Type B pancreatic cell (in vitro differentiated cells): ENCODE results near the gene CDK5R1. TPM values are rescaled to one million over a fixed set of nuclear protein-coding genes. Genes with fewer than 3 reads are reported as not detected.

Experiments
- DNase-seq: peaks from one replicate; pipeline ENCODE4 v3.0.0; 2021; ENCODE audit warnings: mixed read lengths; ENCODE audit not compliant: unreplicated experiment; ENCODE audit errors: extremely low spot score
- H3K27ac Mint-ChIP-seq: 2 replicates; pipeline ENCODE4 v1.8.0; 2021; ENCODE audit warnings: mild to moderate bottlenecking, mixed read lengths
- H3K27me3 Mint-ChIP-seq: 2 replicates; pipeline ENCODE4 v1.8.0; 2021; ENCODE audit warnings: mixed read lengths
- H3K36me3 Mint-ChIP-seq: 2 replicates; pipeline ENCODE4 v1.8.0; 2021; ENCODE audit warnings: mixed read lengths
- H3K4me1 Mint-ChIP-seq: one replicate; pipeline ENCODE4 v1.8.0; 2021; ENCODE audit warnings: mixed read lengths; ENCODE audit not compliant: unreplicated experiment
- H3K4me3 Mint-ChIP-seq: 2 replicates; pipeline ENCODE4 v1.8.0; 2021; ENCODE audit warnings: mild to moderate bottlenecking, mixed read lengths
- H3K9me3 Mint-ChIP-seq: 2 replicates; pipeline ENCODE4 v1.8.0; 2021; ENCODE audit warnings: mixed read lengths
- total RNA-seq: library from RNA; stranded (reverse); gene quantifications from 2 replicates; pipeline ENCODE4 v1.2.1, GENCODE V29; 2021; ENCODE audit warnings: low replicate concordance
- TF ChIP-seq, protein P1 (sequence below): fragments of 200-600 bp; sonication (generic); conservative IDR thresholded peaks from 2 replicates; pipeline ENCODE4 v1.5.0; 2021; ENCODE audit warnings: antibody characterized with exemption, mild to moderate bottlenecking

CDK5R1 gene
- total RNA-seq, 1 donor from 2014 or later, result 9.7 TPM

- Mint-ChIP-seq H3K4me3 (no peak overlapping the region), H3K27me3 (no peaks in the 10 kb centered on the region), H3K9me3 (no peaks in the 10 kb centered on the region), H3K27ac (no peak overlapping the region), H3K4me1 (no peaks in the 10 kb centered on the region), H3K36me3 (peaks cover 8% of the 10 kb centered on the region)
- DNase-seq, result no peak
- TF ChIP-seq, protein P1, sequence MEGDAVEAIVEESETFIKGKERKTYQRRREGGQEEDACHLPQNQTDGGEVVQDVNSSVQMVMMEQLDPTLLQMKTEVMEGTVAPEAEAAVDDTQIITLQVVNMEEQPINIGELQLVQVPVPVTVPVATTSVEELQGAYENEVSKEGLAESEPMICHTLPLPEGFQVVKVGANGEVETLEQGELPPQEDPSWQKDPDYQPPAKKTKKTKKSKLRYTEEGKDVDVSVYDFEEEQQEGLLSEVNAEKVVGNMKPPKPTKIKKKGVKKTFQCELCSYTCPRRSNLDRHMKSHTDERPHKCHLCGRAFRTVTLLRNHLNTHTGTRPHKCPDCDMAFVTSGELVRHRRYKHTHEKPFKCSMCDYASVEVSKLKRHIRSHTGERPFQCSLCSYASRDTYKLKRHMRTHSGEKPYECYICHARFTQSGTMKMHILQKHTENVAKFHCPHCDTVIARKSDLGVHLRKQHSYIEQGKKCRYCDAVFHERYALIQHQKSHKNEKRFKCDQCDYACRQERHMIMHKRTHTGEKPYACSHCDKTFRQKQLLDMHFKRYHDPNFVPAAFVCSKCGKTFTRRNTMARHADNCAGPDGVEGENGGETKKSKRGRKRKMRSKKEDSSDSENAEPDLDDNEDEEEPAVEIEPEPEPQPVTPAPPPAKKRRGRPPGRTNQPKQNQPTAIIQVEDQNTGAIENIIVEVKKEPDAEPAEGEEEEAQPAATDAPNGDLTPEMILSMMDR, result no peak
Observed at GRCh38 chr17:32536736-32537643, 50.2 kb downstream of the CDK5R1 start.

Other genes starting within 250 kb of the CDK5R1 start
- 1.4 and 4.4 TPM in 2 replicates for gene RHBDL3, start 221.2 kb upstream of the CDK5R1 start, total RNA-seq
- 19.4 and 31.0 TPM in 2 replicates for gene C17orf75, start 144.8 kb upstream of the CDK5R1 start, total RNA-seq
- gene ZNF207, start 136.8 kb upstream of the CDK5R1 start, total RNA-seq, result 151 and 206 TPM in 2 replicates
- gene PSMD11, start 42.5 kb upstream of the CDK5R1 start, total RNA-seq, result 109 and 117 TPM in 2 replicates